HG03575 (cell line): ENCODE data around the gene ANTXR2.

Experiments used
- ATAC-seq: cut with Tn5 transposase; IDR thresholded peaks from one replicate; pipeline ENCODE4 v1.9.1; 2021; ENCODE audit not compliant: unreplicated experiment, insufficient number of reproducible peaks, low FRiP score; ENCODE audit errors: extremely low read depth

Gene ANTXR2

DNA sequence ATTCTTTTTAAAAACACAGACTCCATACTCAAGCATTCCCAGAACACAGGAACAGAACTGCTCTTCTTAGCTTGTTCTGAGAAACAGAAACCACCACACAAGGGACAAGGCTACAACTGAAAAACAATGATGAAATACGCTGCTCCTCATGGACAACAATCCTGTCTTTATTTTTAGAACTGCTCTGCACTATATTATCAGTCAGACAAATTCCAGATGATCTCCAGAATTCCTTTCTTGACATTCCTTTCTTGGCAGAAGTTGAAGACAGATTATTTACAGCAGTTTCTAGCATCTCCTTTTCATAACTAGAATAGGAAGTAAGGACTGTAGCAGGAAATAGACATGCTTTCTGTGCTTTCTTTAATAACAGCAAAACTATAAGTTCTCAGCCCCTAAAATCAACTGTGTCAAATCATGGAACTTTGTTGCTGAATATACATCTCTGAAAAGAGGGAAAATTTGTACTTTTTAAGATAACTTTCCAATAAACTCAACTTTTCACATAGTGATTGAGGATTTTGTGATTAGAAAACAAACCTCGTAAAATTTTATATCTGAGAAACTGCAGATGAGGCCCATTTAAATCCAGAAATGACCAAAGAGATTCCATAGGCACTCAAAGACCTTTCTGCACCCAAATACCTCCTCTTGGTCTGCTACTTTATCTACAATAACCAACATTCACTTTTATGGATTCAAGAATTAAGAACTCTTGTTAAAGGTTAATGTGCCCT lies 35.9 kb downstream of the ANTXR2 start:
- ATAC-seq, result no peak

DNA sequence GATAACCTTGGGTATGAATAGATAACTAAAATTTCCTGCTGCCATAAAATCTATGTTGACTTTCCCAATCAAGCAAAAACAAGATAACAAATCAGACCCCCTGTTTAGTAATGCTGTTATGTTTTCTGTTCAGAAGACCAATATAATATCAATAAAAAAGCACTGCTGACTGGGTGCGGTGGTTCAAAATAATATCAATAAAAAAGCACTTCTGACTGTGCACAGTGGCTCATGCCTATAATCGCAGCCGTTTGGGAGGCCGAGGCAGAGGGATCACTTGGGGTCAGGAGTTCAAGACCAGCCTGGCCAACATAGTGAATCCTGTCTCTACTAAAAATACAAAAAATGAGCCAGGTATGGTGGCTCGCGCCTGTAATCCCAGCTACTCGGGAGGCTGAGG lies 36.7 kb downstream of the ANTXR2 start:
- no peak for ATAC-seq

DNA sequence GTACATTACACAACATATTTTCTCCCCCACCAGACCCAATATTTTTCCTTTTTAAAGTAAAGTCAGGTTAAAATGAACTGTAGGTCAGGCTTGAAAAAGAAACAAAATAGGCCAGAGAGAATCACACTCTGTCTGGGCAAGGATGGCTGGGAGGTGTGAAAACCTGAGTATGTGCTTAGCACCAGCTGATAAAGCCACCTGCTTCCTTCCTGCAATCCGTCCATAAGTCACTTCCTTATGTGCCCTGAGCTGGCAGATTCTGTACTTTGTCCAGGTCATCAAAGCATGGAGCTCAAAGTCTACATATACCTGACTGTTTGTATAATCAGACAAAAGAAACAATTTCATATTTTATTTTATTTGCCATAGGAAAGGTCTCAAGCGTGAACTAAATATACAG lies 37.7 kb downstream of the ANTXR2 start:
- no peak for ATAC-seq

DNA sequence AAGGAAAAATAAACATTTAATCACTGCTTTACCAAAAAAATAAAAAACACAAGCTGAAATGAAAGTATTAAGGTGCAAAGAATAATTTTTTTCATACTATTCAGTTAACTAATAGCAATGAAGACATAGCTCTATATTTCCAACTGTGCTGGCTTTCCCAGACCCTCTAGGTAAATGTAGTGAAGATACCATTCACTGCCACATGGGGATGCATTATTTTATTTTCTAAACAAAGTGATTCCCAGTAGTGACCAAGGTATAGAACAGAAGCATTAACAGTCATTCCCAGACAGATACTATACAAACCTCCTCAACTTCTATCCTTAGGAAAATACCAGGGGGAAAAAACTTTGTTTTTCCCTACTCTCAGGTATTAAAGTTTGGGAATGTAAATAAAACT lies 39.4 kb downstream of the ANTXR2 start:
- ATAC-seq, result no peak

DNA sequence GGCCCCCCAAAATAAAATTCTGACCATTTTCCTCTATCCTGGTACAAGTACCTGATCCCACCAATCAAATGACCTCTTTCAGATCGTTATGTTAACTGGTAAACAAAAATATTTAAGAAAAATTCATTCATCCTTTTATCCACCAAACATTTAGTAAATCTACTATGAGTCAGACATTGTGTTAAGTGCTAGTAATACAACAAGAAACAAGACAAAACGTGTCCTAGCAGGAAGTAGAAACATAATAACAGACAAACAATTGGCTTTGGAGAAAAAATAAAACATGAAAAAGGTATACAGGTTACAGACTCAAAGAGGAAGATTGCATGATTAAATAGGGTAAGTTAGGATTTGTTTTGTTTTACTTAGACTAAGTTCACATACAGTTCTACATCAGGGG lies 43.7 kb downstream of the ANTXR2 start:
- no peak for ATAC-seq

DNA sequence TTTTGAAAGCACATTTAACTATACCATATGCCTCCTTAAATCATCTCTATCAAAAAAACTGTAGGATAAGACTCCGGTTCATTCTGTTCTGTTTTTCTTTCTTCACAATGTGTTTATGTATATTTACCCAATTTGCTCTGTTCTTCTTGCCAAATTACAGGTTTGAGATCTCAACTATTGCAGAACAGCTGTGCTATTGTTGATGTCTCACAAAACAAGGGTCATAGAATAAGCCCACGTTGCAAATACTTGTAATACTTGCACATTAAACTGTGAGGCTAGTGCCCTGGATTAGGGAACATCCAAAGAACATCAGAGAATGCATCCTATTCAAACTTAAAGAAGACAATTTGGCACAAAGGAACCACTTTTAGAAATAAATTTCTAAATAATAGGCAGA lies 45.4 kb downstream of the ANTXR2 start:
- no peak for ATAC-seq

DNA sequence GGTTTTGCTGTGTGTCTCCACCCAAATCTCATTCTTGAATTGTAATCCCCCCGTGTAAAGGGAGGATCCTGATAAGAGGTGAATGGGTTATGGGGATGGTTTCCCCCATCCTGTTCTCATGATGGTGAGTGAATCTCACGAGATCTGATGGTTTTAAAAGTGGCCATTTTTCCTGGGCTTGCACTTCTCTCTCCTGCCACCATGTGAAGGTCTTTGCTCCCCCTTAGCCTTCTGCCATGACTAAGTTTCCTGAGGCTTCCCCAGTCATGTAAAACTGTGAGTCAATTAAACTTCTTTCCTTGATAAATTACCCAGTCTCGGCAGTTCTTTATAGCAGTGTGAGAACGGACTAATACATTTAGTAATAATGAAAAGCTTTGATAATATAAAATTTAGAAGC lies 46.9 kb downstream of the ANTXR2 start:
- ATAC-seq, result no peak

DNA sequence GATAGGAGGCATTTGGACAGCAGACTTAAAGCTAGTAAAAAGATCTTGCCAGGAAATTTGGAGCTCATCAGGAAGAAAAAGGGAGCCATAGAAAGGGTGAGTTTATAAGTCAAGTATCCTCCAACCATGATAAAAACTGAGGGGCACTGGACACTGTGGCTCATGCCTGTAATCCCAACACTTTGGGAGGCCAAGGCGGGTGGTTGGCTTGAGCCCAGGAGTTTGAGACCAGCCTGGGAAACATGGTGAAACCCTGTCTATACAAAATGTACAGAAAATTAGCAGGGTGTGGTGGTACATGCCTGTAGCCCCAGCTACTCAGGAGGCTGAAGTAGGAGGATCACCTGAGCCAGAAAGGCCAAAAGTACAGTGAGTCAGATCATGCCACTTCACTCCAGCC lies 48.7 kb downstream of the ANTXR2 start:
- ATAC-seq, result no peak

DNA sequence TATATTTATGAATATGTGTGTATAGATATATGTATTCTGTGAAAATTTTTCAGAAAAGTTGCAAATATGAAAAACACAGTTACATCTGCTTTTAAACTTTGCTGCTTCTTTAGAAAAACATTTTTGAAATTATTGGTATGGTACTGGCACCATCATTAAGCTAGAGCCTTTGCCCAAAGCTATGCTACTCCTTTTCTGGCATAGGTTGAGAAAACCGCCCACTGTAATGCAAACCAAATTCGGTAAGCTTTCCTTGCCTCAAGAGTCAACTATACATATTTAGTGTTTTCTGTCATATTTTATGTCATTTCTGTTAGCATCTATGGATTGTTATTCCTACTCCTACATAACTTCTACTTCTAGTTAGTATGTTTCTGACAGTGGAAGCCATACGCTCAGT lies 50.7 kb downstream of the ANTXR2 start:
- no peak for ATAC-seq

DNA sequence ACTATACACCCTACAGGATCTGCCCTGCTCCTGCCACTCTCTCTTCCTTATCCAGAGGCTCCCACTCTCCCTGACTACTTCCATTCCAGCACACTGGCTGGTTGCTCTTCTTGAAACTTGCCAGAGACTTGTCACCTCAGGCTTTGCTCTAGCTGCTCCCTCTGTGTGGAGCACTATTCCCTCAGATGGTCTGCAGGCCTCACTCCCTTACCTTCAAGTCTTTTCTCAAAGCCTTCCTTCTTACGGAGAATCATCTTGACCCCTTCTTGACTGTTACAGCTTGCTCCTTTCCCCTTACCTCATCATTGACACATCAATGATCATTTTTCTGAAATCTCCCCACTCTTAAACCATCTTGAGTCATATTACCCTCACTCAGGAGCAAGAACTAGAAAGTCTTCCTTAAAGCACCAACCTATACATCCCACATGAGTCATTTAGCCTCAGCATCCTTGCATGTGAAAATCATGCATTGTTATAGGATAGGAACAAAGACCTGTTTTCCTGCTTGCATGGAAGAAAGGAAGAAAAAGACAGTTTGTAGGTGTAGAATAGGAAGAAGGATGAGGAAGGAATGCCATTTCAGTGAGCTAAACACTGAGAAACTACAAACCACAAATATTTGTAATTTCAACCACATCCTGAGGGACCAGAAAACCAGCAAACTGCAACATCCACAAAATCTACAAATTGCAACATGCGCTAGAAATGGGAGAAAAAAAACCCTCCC lies 55.7 kb downstream of the ANTXR2 start:
- ATAC-seq, result no peak

DNA sequence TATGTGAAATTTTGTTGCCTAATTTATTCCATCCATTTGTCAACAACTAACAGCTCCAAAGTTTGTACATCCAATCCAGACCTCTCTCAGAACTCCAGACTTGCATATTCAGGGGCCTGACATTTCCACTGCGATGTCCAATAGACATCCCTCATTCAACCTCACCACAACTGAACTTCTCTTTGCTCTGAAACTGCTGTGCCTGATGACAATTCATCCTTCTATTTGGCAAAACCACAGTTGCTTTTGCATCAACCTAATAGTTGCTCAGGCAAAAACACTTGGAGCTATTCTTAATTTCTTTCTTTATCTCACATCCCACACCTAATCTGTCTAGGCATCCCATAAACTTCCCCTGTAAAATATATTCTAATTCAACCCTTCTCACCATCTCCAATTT lies 56.5 kb downstream of the ANTXR2 start:
- no peak for ATAC-seq

DNA sequence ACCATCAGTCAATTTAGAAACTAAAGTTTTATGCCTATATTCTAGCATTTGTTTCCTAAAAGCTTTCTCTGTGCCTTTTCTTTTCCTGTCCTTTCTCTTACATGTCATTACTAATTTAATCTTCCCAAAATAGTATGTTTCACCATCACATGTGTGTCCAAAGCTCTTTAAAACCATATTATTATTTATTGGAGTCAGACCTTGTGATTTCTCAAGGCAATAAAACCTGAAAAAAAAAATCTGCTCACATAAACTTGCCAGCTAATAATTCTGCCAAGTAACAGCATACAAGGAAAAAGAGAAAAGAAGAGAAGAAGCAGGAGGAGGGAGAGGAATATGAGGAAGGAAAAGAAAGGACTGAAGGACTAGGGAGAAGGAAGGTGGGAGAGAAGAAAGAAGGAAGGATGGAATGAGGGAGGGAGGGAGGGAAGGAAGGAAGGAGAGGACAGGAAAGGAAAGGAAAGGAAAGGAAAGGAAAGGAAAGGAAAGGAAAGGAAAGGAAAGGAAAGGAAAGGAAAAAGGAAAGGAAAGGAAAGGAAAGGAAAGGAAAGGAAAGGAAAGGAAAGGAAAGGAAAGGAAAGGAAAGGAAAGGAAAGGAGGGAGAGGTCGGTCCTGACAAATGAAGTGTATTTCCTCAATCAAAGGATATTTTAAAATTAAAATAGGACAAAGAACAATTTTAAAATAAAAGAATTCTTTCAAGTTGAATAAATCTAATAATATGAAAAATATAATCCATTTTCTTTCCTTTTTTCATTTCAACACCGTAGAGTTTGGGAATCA lies 57.4 kb downstream of the ANTXR2 start:
- no peak for ATAC-seq

DNA sequence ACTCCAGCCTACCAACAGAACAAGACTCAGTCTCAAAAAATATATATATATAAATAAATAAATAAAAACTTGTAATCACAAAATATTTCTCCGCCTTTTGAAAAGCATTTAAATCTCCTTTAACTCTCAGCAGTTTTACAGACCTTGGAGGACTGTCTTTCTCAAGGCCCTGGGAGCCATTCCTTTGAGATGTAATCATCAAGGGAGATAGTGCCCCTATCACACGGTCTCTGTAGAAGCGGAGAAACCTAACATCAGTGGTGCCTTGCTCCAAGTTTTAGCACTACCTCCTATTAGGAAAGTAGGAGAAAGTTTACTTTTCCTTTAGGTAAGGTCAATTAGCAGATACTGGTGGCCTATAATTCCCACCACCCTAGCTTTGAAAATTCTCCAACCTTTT lies 58.5 kb downstream of the ANTXR2 start:
- ATAC-seq, result no peak

DNA sequence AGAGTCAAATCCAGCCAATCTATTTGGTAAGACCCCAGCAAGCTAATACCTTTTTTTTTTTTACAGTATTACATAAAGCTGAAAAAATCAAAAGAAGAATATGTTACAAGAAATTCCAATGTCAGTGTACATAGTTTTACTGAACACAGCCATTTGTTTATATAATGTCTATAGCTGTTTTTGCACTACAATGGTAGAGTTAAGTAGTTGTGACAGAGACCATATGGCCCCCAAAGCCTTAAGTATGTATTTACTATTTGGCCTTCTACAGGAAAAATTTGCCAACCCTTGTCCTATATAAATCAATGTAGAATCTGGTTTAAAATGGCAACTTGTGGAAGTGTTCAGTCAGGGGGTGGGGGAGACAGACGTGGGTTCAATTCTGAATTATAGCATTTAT lies 60.7 kb downstream of the ANTXR2 start:
- no peak for ATAC-seq

DNA sequence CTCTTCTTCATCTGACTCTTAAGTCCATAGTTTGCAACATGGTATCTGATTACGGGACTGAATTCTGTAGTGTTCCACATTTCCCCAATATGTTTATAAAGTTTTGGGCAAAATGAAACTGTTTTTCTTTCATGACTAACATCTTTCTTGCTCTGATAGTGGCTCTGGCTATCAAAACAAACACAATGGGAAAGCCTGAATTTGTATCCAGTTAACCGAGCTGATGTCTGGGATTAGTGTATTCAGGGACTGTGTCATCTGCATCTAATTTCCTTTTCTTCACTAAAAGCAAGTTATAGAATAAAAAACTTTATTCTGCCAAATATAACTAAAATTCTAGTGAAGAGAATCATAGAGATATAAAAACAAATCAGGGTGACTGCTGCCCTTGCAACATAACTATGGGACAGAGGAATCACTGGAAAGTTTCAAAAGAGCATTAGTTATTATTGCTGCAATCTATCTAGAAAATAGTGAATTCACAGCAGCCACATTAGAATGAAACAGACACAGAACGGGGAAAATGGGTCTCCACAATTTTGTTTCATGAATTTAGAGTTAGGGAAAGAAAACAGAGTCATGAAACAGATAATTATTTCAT lies 61.3 kb downstream of the ANTXR2 start:
- no peak for ATAC-seq

DNA sequence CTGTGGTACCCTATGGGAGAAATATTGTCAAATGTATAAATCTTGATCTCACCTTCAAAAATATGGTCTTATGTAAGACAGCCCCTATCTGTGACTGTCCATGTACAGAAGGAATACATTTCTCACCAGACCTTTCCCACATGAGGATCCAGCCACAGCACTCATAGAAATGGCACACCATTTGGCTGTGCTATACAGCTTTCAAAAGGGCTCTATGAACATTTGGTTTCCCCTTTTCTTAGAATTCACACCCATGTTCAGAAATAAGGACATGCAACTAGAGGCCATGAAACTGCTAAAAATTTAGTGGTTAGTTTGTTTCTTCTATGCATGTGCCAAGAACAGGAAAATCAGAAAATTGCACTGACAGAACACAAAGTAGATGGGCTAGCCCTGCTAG lies 62.7 kb downstream of the ANTXR2 start:
- ATAC-seq, result no peak

DNA sequence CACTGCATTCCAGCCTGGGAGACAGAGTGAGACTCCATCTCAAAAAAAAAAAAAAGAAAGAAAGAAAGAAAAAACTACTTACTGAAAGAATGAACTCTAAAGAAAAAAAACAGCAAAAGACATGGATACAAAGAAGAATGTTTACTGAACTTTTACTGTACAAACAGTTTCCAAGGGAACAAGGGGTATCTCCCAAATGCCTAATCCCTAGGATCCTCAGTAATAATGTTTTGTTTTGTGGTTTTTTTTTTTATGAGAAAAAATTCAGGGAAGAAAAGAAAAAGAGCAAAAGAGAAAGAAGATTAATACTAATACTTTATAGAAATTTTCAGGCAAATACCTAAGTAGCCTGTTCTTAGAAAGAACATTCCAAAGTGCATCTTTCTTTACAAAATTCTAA lies 63.2 kb downstream of the ANTXR2 start:
- no peak for ATAC-seq

DNA sequence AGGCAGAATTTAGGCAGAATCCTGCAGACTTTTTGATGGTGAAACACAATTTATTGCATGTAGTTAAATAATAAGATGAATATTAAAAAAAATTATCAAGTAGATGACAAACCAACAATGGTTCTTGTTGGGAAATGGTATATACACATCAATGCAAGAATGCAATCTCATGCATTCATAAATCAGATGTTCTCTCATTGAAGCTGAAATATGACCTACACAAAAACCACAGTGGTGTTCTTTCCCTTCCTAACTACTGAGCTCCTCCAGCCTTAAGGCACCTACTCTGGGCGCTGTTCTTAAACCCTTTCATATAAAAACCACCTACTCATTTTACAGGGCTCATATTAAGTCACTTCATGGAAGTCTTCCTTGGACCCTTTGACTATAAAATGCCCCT lies 64.1 kb downstream of the ANTXR2 start:
- ATAC-seq, result no peak

DNA sequence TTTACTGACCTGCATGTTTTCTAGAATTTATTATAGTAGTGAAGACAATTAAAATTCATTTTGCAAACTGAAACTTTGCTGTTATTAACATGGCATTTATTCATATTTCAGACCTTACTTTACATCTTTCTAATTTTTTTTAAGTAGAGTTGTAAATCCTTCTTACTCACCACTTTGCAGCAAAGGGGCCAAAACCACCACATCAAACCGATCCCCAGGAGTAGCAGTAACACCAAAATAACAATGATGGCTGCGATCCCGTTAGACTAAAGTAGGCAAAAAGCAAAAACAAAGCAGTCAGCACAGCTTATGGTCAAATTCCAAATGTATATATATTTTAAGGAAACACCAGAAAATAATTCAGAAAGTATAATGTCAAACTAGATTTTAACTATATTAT lies 64.7 kb downstream of the ANTXR2 start:
- ATAC-seq, result no peak

DNA sequence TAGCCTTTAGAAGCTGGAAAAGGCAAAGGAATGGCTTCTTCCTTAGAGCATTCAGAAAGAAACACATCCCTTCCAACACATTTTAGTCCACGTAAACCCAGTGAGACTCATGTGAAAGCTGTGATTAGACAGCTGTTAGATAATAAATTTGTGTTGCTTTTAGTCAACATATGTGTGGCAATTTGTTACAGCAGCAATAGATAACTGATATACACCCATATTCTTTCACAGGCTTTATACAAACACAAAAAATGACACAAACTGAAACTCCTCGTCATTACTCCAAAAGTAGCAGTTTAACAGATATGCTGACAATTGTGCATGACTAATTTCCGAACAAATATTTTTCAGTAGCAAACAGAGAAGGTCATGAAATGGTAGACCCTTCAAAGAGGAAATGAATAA lies 65.3 kb downstream of the ANTXR2 start:
- peak; percentile 94 for ATAC-seq
